SH-SY5Y (cell line): ENCODE results near the gene CIZ1.

Source experiments
- GATA2 ChIP-seq: IDR thresholded peaks from 2 replicates; pipeline ENCODE4 v1.6.1; 2011; ENCODE audit warnings: mild to moderate bottlenecking, low read depth, low read length
- GATA3 ChIP-seq: IDR thresholded peaks from 2 replicates; pipeline ENCODE4 v1.6.1; 2011; ENCODE audit warnings: low read depth, mild to moderate bottlenecking, low read length, moderate library complexity

DNA sequence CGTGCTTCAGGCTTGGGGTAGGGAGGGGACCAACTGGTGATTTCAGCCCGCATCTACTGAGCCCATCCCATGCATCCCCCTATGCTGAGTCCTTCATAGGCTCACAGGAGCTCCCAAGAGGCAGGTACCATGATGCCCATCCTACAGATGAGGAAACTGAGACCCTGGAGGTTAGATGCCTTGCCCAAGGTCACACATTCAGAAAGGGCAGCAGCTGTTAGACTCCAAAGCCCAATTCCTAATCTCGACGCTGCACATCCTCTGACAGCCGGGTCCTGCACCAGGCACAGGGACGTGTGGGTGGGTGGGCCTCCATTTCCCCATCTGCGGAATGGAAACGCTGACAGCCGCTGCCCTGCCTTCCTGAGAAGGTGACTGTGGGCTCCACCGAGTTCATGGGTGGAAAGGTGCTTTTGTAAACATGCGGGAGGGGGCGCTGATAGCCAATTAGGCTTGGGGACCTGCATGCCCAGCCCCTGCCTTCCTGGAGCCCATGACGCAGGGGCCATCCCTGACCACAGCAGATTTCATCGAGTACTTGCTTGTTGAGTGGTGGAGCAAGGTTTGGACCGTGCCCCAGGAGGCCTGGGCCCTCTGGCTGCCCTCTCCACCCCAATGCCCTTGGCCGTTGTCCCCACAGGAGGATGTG, 14.0 kb upstream of the CIZ1 start:
- no peak for TF ChIP-seq GATA3
- TF ChIP-seq GATA2: no peak
